HEK293 (cell line): ENCODE results near the gene TRAF3IP1.
"Not testable (repeated sequence)": the region's sequence is repeated elsewhere in the genome, so short reads cannot be mapped to it uniquely, and the experiment has no call there.

Experiments used
- CTCF ChIA-PET: fragments of 350-600 bp; formaldehyde crosslinking; extraction: SDS; loops from one replicate; lab custom pipeline; 2021; ENCODE audit warnings: antibody characterized with exemption; lab: Yijun Ruan, JAX
- POLR2A ChIA-PET: fragments of 300-600 bp; formaldehyde crosslinking; extraction: SDS; loops from one replicate; lab custom pipeline; 2020; ENCODE audit warnings: antibody characterized with exemption, inconsistent platforms; lab: Yijun Ruan, JAX
- H3K27ac ChIP-seq: fragments of 200-500 bp; sonication (Bioruptor generic); 2 replicates; pipeline ENCODE4 v1.5.1; 2014; ENCODE audit warnings: low read depth, low read length, control low read depth, inconsistent platforms; ENCODE audit errors: extremely low read depth
- H3K36me3 ChIP-seq, 2 experiments: fragments of 200-500 bp in 1 of 2; sonication (Bioruptor generic) in 1 of 2; 1 replicate in 1 of 2; 2 replicates in 1 of 2; pipeline ENCODE4 v1.5.1; 2014 to 2017; ENCODE audit warnings: inconsistent platforms in 2 of 2, low read length in 2 of 2; ENCODE audit not compliant: control insufficient read depth in 2 of 2, insufficient read depth in 1 of 2
- H3K4me1 ChIP-seq: fragments of 200-500 bp; sonication (Bioruptor generic); 2 replicates; pipeline ENCODE4 v1.5.1; 2014; ENCODE audit warnings: mild to moderate bottlenecking, low read length, inconsistent platforms; ENCODE audit not compliant: control insufficient read depth, insufficient read depth
- H3K4me3 ChIP-seq: 2 replicates; pipeline ENCODE4 v1.5.1; 2011; ENCODE audit warnings: low read depth, mild to moderate bottlenecking, control low read depth, low read length, moderate library complexity
- H3K9me3 ChIP-seq: fragments of 200-500 bp; sonication (Bioruptor generic); 2 replicates; pipeline ENCODE4 v1.5.1; 2014; ENCODE audit warnings: low read depth, low read length, inconsistent platforms; ENCODE audit not compliant: control insufficient read depth, insufficient read depth
- GLI4 ChIP-seq: fragments of 450-650 bp; formaldehyde crosslinking; IDR thresholded peaks from 2 replicates; pipeline ENCODE4 v1.5.1; 2016; ENCODE audit warnings: missing biosample characterization, missing genetic modification characterization
- KLF1 ChIP-seq: fragments of 450-650 bp; formaldehyde crosslinking; IDR thresholded peaks from 2 replicates; pipeline ENCODE4 v1.5.1; 2016; ENCODE audit warnings: missing biosample characterization, missing genetic modification characterization
- MYNN ChIP-seq: fragments of 450-650 bp; formaldehyde crosslinking; IDR thresholded peaks from 2 replicates; pipeline ENCODE4 v1.5.1; 2016; ENCODE audit warnings: missing biosample characterization, missing genetic modification characterization, borderline replicate concordance
- OVOL3 ChIP-seq: fragments of 450-650 bp; formaldehyde crosslinking; IDR thresholded peaks from 2 replicates; pipeline ENCODE4 v1.5.1; 2016; ENCODE audit warnings: missing biosample characterization, missing genetic modification characterization
- TCF7L2 ChIP-seq: IDR thresholded peaks from 2 replicates; pipeline ENCODE4 v1.6.1; 2011; ENCODE audit warnings: low read depth, mild to moderate bottlenecking, inconsistent platforms, low read length, moderate library complexity, borderline replicate concordance
- ZFP3 ChIP-seq: fragments of 450-650 bp; formaldehyde crosslinking; IDR thresholded peaks from 2 replicates; pipeline ENCODE4 v1.5.1; 2016; ENCODE audit warnings: low read depth, missing biosample characterization, missing genetic modification characterization
- ZIC2 ChIP-seq: fragments of 450-650 bp; formaldehyde crosslinking; IDR thresholded peaks from 2 replicates; pipeline ENCODE4 v1.5.1; 2016; ENCODE audit warnings: missing biosample characterization, missing genetic modification characterization
- ZNF140 ChIP-seq: fragments of 450-650 bp; formaldehyde crosslinking; IDR thresholded peaks from 2 replicates; pipeline ENCODE4 v1.5.1; 2016; ENCODE audit warnings: missing biosample characterization, missing genetic modification characterization
- ZNF155 ChIP-seq: fragments of 450-650 bp; formaldehyde crosslinking; IDR thresholded peaks from 2 replicates; pipeline ENCODE4 v1.5.1; 2016; ENCODE audit warnings: missing biosample characterization, missing genetic modification characterization
- ZNF214 ChIP-seq: fragments of 450-650 bp; formaldehyde crosslinking; IDR thresholded peaks from 2 replicates; pipeline ENCODE4 v1.5.1; 2017; ENCODE audit warnings: missing biosample characterization, mild to moderate bottlenecking, missing genetic modification characterization, borderline replicate concordance
- ZNF266 ChIP-seq: fragments of 450-650 bp; formaldehyde crosslinking; IDR thresholded peaks from 2 replicates; pipeline ENCODE4 v1.5.1; 2016; ENCODE audit warnings: missing biosample characterization, missing genetic modification characterization, low read depth
- ZNF341 ChIP-seq: fragments of 450-650 bp; formaldehyde crosslinking; IDR thresholded peaks from 2 replicates; pipeline ENCODE4; 2016; ENCODE audit warnings: low read depth, missing biosample characterization, missing genetic modification characterization
- ZNF391 ChIP-seq: fragments of 450-650 bp; formaldehyde crosslinking; IDR thresholded peaks from 2 replicates; pipeline ENCODE4 v1.5.1; 2016; ENCODE audit warnings: low read depth, missing biosample characterization, missing genetic modification characterization, borderline replicate concordance
- ZNF514 ChIP-seq: fragments of 450-650 bp; formaldehyde crosslinking; IDR thresholded peaks from 2 replicates; pipeline ENCODE4 v1.5.1; 2016; ENCODE audit warnings: missing biosample characterization, missing genetic modification characterization
- ZNF521 ChIP-seq: fragments of 450-650 bp; formaldehyde crosslinking; IDR thresholded peaks from 2 replicates; pipeline ENCODE4 v1.5.1; 2017; ENCODE audit warnings: missing biosample characterization, mild to moderate bottlenecking, missing genetic modification characterization
- ZNF560 ChIP-seq: fragments of 450-650 bp; formaldehyde crosslinking; IDR thresholded peaks from 2 replicates; pipeline ENCODE4 v1.5.1; 2017; ENCODE audit warnings: missing biosample characterization, missing genetic modification characterization, borderline replicate concordance
- ZNF707 ChIP-seq: fragments of 450-650 bp; formaldehyde crosslinking; IDR thresholded peaks from 2 replicates; pipeline ENCODE4 v1.5.1; 2016; ENCODE audit warnings: missing biosample characterization, missing genetic modification characterization
- ZNF768 ChIP-seq: fragments of 450-650 bp; formaldehyde crosslinking; IDR thresholded peaks from 2 replicates; pipeline ENCODE4 v1.5.1; 2018; ENCODE audit warnings: missing biosample characterization, mild to moderate bottlenecking, missing genetic modification characterization
- ZNF777 ChIP-seq: fragments of 450-650 bp; formaldehyde crosslinking; IDR thresholded peaks from 2 replicates; pipeline ENCODE4 v1.5.1; 2017; ENCODE audit warnings: missing biosample characterization, missing genetic modification characterization, borderline replicate concordance
- ZNF785 ChIP-seq: fragments of 450-650 bp; formaldehyde crosslinking; IDR thresholded peaks from 2 replicates; pipeline ENCODE4 v1.5.1; 2016; ENCODE audit warnings: missing biosample characterization, missing genetic modification characterization
- TF ChIP-seq, protein P1 (sequence below): fragments of 450-650 bp; formaldehyde crosslinking; IDR thresholded peaks from 2 replicates; pipeline ENCODE4 v1.5.1; 2016; ENCODE audit warnings: missing biosample characterization, missing genetic modification characterization
- TF ChIP-seq, protein P2 (sequence below): fragments of 450-650 bp; formaldehyde crosslinking; IDR thresholded peaks from 2 replicates; pipeline ENCODE4 v1.5.1; 2016; ENCODE audit warnings: missing biosample characterization, missing genetic modification characterization
- TF ChIP-seq, protein P3 (sequence below): fragments of 450-650 bp; formaldehyde crosslinking; IDR thresholded peaks from 2 replicates; pipeline ENCODE4 v1.5.1; 2016; ENCODE audit warnings: missing biosample characterization, missing genetic modification characterization
- TF ChIP-seq, protein P4 (sequence below): fragments of 450-650 bp; formaldehyde crosslinking; IDR thresholded peaks from 2 replicates; pipeline ENCODE4 v1.5.1; 2016; ENCODE audit warnings: missing biosample characterization, missing genetic modification characterization

The TRAF3IP1 gene

DNA sequence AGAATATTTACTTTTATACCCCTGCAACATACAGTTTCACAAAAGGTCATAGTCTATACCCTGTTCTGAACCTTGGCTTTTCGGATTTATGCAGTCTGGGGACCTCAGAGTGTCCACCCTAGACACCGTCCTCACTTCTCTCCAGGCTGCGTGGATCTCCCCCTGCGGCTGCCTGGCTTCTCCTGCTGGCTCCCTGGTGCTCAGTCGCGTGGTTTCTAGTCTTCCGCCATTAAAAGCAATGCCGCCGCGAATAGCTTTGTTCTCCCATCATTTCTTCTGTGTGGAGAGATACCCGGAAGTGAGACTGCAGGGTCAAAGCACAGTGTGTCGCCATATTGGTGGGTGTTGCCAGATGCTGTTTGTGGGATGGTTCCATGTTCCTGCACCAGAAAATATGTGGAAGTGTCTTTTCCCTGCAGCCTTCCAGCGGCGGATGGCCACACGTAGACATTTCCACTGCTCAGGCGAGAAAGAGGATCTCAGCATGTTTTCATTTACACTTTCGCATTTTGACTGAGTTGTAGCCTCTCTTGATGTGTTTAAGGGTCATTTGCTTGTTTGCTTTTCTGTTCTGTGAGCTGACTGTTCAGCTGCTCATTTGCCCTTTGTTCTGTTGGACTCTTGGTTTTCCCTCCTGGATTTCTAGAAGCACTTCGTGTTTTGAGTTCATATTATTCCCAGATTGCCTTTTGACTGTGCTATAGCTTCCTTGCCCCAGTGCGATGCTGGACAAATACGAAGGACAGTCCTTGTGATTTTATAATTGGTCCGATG lies 83.5 kb downstream of the TRAF3IP1 start:
- peaks cover 0 to 30% of the 10 kb centered on the region in 2 experiments for H3K36me3 ChIP-seq
- no peaks in the 10 kb centered on the region for H3K4me1 ChIP-seq
- CTCF ChIA-PET = no interaction called here
- TF ChIP-seq TCF7L2 (no peak), ZNF155 (tag by site-specific recombination) (no peak), ZNF514 (tag by site-specific recombination) (no peak), OVOL3 (no peak), ZNF214 (tag by site-specific recombination) (no peak), KLF1 (tag by site-specific recombination) (no peak), ZFP3 (tag by site-specific recombination) (no peak), ZNF391 (tag by site-specific recombination) (no peak), ZNF707 (no peak), ZNF266 (tag by site-specific recombination) (no peak), ZNF560 (no peak), ZNF140 (tag by site-specific recombination) (no peak), ZNF521 (tag by site-specific recombination) (no peak), MYNN (tag by site-specific recombination) (no peak), ZNF768 (tag by site-specific recombination) (no peak), ZNF785 (tag by site-specific recombination) (no peak), GLI4 (no peak)
- TF ChIP-seq, protein P1, sequence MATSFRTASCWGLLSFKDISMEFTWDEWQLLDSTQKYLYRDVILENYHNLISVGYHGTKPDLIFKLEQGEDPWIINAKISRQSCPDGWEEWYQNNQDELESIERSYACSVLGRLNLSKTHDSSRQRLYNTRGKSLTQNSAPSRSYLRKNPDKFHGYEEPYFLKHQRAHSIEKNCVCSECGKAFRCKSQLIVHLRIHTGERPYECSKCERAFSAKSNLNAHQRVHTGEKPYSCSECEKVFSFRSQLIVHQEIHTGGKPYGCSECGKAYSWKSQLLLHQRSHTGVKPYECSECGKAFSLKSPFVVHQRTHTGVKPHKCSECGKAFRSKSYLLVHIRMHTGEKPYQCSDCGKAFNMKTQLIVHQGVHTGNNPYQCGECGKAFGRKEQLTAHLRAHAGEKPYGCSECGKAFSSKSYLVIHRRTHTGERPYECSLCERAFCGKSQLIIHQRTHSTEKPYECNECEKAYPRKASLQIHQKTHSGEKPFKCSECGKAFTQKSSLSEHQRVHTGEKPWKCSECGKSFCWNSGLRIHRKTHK (tag by site-specific recombination) = no peak
- TF ChIP-seq, protein P2, sequence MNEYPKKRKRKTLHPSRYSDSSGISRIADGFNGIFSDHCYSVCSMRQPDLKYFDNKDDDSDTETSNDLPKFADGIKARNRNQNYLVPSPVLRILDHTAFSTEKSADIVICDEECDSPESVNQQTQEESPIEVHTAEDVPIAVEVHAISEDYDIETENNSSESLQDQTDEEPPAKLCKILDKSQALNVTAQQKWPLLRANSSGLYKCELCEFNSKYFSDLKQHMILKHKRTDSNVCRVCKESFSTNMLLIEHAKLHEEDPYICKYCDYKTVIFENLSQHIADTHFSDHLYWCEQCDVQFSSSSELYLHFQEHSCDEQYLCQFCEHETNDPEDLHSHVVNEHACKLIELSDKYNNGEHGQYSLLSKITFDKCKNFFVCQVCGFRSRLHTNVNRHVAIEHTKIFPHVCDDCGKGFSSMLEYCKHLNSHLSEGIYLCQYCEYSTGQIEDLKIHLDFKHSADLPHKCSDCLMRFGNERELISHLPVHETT (tag by site-specific recombination) = no peak
- TF ChIP-seq, protein P3, sequence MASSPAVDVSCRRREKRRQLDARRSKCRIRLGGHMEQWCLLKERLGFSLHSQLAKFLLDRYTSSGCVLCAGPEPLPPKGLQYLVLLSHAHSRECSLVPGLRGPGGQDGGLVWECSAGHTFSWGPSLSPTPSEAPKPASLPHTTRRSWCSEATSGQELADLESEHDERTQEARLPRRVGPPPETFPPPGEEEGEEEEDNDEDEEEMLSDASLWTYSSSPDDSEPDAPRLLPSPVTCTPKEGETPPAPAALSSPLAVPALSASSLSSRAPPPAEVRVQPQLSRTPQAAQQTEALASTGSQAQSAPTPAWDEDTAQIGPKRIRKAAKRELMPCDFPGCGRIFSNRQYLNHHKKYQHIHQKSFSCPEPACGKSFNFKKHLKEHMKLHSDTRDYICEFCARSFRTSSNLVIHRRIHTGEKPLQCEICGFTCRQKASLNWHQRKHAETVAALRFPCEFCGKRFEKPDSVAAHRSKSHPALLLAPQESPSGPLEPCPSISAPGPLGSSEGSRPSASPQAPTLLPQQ (tag by site-specific recombination) = no peak
- TF ChIP-seq, all 188 proteins: peak for 0
- H3K4me3 ChIP-seq = no peak overlapping the region
- H3K27ac ChIP-seq = no peak overlapping the region
- H3K9me3 ChIP-seq = no peaks in the 10 kb centered on the region
- POLR2A ChIA-PET = no interaction called here

DNA sequence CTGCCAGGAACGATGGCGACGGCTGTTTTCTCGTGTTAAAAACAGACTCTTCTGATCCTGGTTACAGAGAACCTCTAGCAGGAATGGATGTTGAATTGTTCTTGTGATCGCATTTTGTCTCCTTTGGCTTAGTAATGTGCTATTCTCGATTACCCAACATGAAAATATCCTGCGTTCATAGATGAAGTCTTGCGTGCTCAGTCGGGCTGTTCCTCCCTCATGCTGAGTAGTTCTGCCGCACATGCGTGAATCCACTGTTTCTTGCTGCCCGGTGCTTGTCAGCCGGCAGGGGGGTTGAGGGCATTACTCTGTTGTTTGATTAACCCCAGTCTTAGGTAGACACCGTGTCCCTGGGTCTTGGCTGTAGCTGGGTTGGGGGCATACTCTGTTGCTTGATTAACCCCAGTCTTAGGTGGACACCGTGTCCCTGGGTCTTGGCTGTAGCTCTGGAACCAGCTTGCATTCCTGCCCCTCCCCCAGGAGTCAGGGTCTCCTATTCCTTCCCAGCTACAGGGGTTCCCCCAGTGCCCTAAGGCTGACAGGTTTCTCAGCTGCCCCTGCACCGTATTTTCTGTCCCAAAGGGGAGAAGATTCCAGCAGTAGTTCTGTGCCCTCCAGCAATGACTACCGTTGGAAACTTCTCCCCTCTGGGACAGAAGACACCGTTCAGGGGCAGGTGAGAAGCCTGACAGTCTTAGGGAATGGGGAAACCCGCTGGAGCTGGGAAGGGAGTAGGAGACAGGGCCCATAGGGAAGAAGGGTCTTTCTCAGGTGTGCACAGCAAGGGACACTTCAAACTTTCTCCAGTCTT lies 84.3 kb downstream of the TRAF3IP1 start:
- POLR2A ChIA-PET = interaction anchor here (0.6 to 0.7 kb wide), 3 partner anchors 83 to 538 kb away, joined by 4 to 6 read pairs (median 5); no protein-coding TSS in a partner anchor
- CTCF ChIA-PET = no interaction called here
- no peaks in the 10 kb centered on the region for H3K4me1 ChIP-seq
- H3K4me3 ChIP-seq = no peak overlapping the region
- TF ChIP-seq, protein P4, sequence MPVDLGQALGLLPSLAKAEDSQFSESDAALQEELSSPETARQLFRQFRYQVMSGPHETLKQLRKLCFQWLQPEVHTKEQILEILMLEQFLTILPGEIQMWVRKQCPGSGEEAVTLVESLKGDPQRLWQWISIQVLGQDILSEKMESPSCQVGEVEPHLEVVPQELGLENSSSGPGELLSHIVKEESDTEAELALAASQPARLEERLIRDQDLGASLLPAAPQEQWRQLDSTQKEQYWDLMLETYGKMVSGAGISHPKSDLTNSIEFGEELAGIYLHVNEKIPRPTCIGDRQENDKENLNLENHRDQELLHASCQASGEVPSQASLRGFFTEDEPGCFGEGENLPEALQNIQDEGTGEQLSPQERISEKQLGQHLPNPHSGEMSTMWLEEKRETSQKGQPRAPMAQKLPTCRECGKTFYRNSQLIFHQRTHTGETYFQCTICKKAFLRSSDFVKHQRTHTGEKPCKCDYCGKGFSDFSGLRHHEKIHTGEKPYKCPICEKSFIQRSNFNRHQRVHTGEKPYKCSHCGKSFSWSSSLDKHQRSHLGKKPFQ (tag by site-specific recombination) = no peak
- TF ChIP-seq ZIC2 (tag by site-specific recombination) (no peak), ZNF341 (tag by site-specific recombination) (no peak), ZNF777 (tag by site-specific recombination) (no peak)
- no peaks in the 10 kb centered on the region for H3K9me3 ChIP-seq
- no peak overlapping the region for H3K27ac ChIP-seq
- H3K36me3 ChIP-seq = peaks cover 0 to 22% of the 10 kb centered on the region in 2 experiments

DNA sequence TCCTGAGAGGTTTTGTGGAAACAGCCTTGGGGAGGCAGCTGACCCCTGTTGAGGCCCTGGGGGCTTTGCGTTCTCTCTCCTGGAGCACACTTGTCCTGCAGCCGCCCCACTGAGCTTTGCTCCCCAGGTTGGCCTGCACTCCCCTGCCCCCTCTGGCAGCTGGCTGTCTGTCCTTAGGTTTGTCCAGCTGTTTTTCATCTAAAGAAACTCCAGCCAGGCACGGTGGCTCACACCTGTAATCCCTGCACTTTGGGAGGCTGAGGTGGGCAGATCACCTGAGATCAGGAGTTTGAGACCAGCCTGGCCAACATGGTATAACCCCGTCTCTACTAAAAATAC lies 84.9 kb downstream of the TRAF3IP1 start:
- POLR2A ChIA-PET = interaction anchor here (0.6 to 0.7 kb wide), 3 partner anchors 84 to 537 kb away, joined by 4 to 6 read pairs (median 5); no protein-coding TSS in a partner anchor
- H3K4me1 ChIP-seq, H3K9me3 ChIP-seq, CTCF ChIA-PET, H3K4me3 ChIP-seq, H3K27ac ChIP-seq: not testable (repeated sequence)
- H3K36me3 ChIP-seq = peaks cover 0 to 20% of the 10 kb centered on the region in 2 experiments
